Activated CD8-positive, alpha-beta T cell treated with anti-CD3 and anti-CD28 coated beads for 36 hours (primary cell): ENCODE data around the gene APOA5. TPM values are rescaled to one million over a fixed set of nuclear protein-coding genes. Genes with fewer than 3 reads are reported as not detected.

Source experiments
- ATAC-seq: fragments of 200-7000 bp; cut with Tn5 transposase; one replicate; pipeline ENCODE4 v1.10.0; 2021; ENCODE audit warnings: mild to moderate bottlenecking, moderate library complexity
- CTCF ChIA-PET: fragments of 350-600 bp; sonication (Branson Sonifier 250); formaldehyde crosslinking; loops from one replicate; lab custom pipeline; 2021; ENCODE audit warnings: antibody characterized with exemption; lab: Charles Lee
- POLR2A ChIA-PET: fragments of 350-600 bp; sonication (Branson Sonifier 250); formaldehyde crosslinking; loops from one replicate; lab custom pipeline; 2021; ENCODE audit warnings: antibody characterized with exemption; lab: Charles Lee
- DNase-seq: peaks from one replicate; pipeline ENCODE4 v3.0.0-alpha.2; 2020
- H3K27ac Mint-ChIP-seq: one replicate; pipeline ENCODE4 v1.8.0; 2021; ENCODE audit warnings: mild to moderate bottlenecking, mixed read lengths
- H3K27me3 Mint-ChIP-seq: one replicate; pipeline ENCODE4 v1.8.0; 2021; ENCODE audit warnings: mixed read lengths
- H3K36me3 Mint-ChIP-seq: one replicate; pipeline ENCODE4 v1.8.0; 2021; ENCODE audit warnings: low read depth, mixed read lengths
- H3K4me1 Mint-ChIP-seq: one replicate; pipeline ENCODE4 v1.8.0; 2021; ENCODE audit warnings: low read depth, mixed read lengths
- H3K4me3 Mint-ChIP-seq: one replicate; pipeline ENCODE4 v1.8.0; 2021; ENCODE audit warnings: mild to moderate bottlenecking, moderate library complexity, mixed read lengths
- H3K9me3 Mint-ChIP-seq: one replicate; pipeline ENCODE4 v1.8.0; 2021; ENCODE audit warnings: mixed read lengths
- intact Hi-C: fragments of 100-400 bp; cut with micrococcal nuclease; formaldehyde crosslinking; loops from one replicate; pipeline ENCODE4 v1.10.0; 2022
- total RNA-seq, 2 experiments: library from RNA; stranded (reverse); gene quantifications; one replicate each; pipeline ENCODE4 v1.2.3, GENCODE V29; 2021
- TF ChIP-seq, protein P1 (sequence below): fragments of 200-600 bp; IDR thresholded peaks from one replicate; pipeline ENCODE4 v1.8.0; 2022; ENCODE audit warnings: antibody characterized with exemption, mild to moderate bottlenecking

APOA5 gene
- total RNA-seq, 2 experiments from 2014 or later, result not detected

GRCh38 chr11:116826751-116827431 is 35.2 kb upstream of the APOA5 start:
- ATAC-seq, result no peak
- Mint-ChIP-seq H3K4me3 (no peak overlapping the region), H3K27me3 (no peaks in the 10 kb centered on the region), H3K4me1 (no peaks in the 10 kb centered on the region), H3K36me3 (no peaks in the 10 kb centered on the region), H3K9me3 (no peaks in the 10 kb centered on the region), H3K27ac (no peak overlapping the region)
- ChIA-PET POLR2A (no interaction called here), CTCF (interaction anchor here (1.0 to 1.2 kb wide), 2 partner anchors 9 to 94 kb away, joined by 3 to 4 read pairs; no protein-coding TSS in a partner anchor)
- TF ChIP-seq, protein P1, sequence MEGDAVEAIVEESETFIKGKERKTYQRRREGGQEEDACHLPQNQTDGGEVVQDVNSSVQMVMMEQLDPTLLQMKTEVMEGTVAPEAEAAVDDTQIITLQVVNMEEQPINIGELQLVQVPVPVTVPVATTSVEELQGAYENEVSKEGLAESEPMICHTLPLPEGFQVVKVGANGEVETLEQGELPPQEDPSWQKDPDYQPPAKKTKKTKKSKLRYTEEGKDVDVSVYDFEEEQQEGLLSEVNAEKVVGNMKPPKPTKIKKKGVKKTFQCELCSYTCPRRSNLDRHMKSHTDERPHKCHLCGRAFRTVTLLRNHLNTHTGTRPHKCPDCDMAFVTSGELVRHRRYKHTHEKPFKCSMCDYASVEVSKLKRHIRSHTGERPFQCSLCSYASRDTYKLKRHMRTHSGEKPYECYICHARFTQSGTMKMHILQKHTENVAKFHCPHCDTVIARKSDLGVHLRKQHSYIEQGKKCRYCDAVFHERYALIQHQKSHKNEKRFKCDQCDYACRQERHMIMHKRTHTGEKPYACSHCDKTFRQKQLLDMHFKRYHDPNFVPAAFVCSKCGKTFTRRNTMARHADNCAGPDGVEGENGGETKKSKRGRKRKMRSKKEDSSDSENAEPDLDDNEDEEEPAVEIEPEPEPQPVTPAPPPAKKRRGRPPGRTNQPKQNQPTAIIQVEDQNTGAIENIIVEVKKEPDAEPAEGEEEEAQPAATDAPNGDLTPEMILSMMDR, result no peak
- DNase-seq, result no peak
- intact Hi-C loops, result no loop called here

GRCh38 chr11:116825854-116826750 is 34.4 kb upstream of the APOA5 start:
- TF ChIP-seq, protein P1, result no peak
- no peaks in the 10 kb centered on the region for H3K9me3 Mint-ChIP-seq
- CTCF ChIA-PET, result interaction anchor here (0.6 to 1.2 kb wide), 4 partner anchors 9 to 93 kb away, joined by 3 to 4 read pairs (median 4); no protein-coding TSS in a partner anchor
- intact Hi-C loops, result no loop called here
- POLR2A ChIA-PET, result no interaction called here
- H3K27ac Mint-ChIP-seq, result no peak overlapping the region
- H3K36me3 Mint-ChIP-seq, result no peaks in the 10 kb centered on the region
- ATAC-seq (no peak), DNase-seq (no peak)
- no peaks in the 10 kb centered on the region for H3K27me3 Mint-ChIP-seq
- H3K4me3 Mint-ChIP-seq, result no peak overlapping the region
- no peaks in the 10 kb centered on the region for H3K4me1 Mint-ChIP-seq

DNA sequence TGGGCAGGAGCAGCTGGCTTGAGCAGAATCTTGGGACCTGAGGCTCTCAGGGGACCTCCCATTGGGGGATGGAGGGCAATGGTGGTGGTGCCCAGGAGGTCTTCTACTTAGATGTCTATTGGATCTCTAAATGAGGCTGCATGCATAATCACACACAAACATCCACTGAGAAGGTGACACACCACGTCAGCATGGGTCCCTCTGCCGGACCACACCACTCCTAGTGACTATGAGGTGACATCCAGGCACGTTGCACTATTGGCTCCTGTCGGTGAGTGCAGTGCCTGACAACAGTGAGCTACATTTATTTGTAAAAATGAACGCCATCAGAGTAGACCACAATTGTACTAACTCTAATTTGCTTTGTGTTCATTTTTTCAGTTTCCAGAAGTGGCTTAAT is 33.8 kb upstream of the APOA5 start:
- TF ChIP-seq, protein P1, result no peak
- ChIA-PET POLR2A (interaction anchor here (0.6 kb wide), 1 partner anchor 10 kb away, joined by 3 read pairs; no protein-coding TSS in a partner anchor), CTCF (interaction anchor here (0.6 to 1.2 kb wide), 2 partner anchors 10 to 83 kb away, joined by 3 to 4 read pairs; no protein-coding TSS in a partner anchor)
- no peaks in the 10 kb centered on the region for H3K9me3 Mint-ChIP-seq
- no peak overlapping the region for H3K4me3 Mint-ChIP-seq
- no peak overlapping the region for H3K27ac Mint-ChIP-seq
- H3K36me3 Mint-ChIP-seq, result no peaks in the 10 kb centered on the region
- no peak for ATAC-seq
- H3K4me1 Mint-ChIP-seq, result no peaks in the 10 kb centered on the region
- intact Hi-C loops, result no loop called here
- no peaks in the 10 kb centered on the region for H3K27me3 Mint-ChIP-seq
- no peak for DNase-seq

- Mint-ChIP-seq H3K27me3 (no peaks in the 10 kb centered on the region), H3K9me3 (no peaks in the 10 kb centered on the region)
- CTCF ChIA-PET, result interaction anchor here (0.8 to 1.7 kb wide), 4 partner anchors 10 to 91 kb away, joined by 3 to 8 read pairs (median 4); partner anchors contain the start of gene APOA5
Observed at GRCh38 chr11:116823031-116823843, 31.6 kb upstream of the APOA5 start, which contains the start of gene APOA4. TSS of gene APOA4 (minus strand) at chr11:116823304. CDS start at chr11:116823191, 113 bp downstream.

More at GRCh38 chr11:116823031-116823843, 31.6 kb upstream of the APOA5 start, which contains the start of gene APOA4:
- ATAC-seq (no peak), DNase-seq (no peak)
- no peak within 1 kb of the TSS for H3K27ac Mint-ChIP-seq
- no peak within 1 kb of the TSS for H3K4me3 Mint-ChIP-seq
- no peaks in the 10 kb centered on the region for H3K4me1 Mint-ChIP-seq
- H3K36me3 Mint-ChIP-seq, result no peaks in the 10 kb centered on the region
- intact Hi-C loops, result no loop called here
- POLR2A ChIA-PET, result interaction anchor here (1.0 to 1.8 kb wide), 2 partner anchors 7 to 12 kb away, joined by 3 to 4 read pairs; no protein-coding TSS in a partner anchor
- TF ChIP-seq, protein P1, result no peak
